NCI-H460 (cell line): Measurements from ENCODE around the gene CAVIN2. TPM values are rescaled to one million over a fixed set of nuclear protein-coding genes. Genes with fewer than 3 reads are reported as not detected.
"Not testable (repeated sequence)": the region's sequence is repeated elsewhere in the genome, so short reads cannot be mapped to it uniquely, and the experiment has no call there.

Source experiments
- DNase-seq: peaks from one replicate; pipeline ENCODE4 v3.0.0-alpha.2; 2016; ENCODE audit warnings: low read depth; ENCODE audit errors: extremely low read depth
- total RNA-seq: library from RNA; depleted of rRNA; stranded (reverse); fragments of >200 nt; shearing (Covaris generic); gene quantifications from 2 replicates; pipeline ENCODE4 v1.2.3, GENCODE V29; 2014; rRNA removed

CAVIN2 gene
- total RNA-seq, 1 experiment from 2014 or later: 121 TPM

DNA sequence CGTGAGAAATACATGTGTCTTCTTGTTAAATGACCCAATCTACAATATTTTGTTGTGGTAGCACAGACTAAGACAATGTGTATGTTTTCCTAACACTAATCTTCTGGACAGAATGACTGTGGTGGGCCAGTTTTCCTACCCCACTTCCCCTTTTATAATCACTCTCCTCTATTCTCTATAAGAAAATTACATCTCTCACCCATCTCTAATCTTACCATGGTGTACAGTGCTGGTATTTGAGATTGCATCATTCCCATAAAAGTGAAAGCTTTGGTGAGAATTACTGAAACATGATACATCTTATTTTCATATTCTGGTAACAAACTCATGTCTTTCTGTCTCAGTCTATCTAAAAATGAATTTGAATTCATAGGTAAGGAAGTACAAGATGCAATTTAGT is 40.5 kb downstream of the CAVIN2 start:
- DNase-seq: no peak

DNA sequence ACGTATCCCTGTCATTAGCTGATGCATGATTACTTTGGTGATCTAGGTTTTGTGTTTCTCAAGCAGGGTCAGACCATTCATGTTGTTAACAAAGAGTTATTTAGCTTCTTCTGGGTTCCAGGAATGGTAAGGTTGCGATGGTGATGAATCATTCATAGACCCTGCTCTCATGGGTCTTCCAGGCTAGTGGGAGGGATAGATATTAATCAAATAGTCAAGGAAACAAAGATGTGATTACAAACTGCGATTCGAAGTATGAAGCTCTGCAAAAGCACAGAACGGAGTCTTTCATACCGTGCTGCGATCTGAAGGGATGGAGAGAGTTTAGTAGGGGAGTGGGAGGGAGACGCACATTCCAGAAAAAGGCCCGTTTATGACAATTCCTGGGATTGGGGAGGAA is 42.1 kb downstream of the CAVIN2 start:
- DNase-seq: no peak

DNA sequence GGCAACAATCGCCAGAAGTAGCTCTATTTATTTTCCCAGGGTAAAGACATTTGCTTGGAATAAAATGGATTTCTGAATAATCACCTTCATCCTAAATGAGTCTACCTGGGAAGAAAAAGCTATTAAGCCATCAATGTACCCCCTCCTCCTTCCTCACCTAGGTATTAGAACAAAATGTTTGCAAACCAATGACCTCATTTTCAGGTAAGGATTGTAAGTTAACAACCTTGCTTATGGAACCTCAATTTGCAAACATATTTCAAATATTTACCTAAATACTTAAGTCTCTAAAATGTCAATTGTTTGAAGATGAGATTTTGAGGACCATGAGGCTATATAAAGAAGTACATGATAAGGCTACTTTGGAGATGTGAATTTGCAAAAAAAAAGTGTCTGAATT is 43.9 kb downstream of the CAVIN2 start:
- DNase-seq: no peak

DNA sequence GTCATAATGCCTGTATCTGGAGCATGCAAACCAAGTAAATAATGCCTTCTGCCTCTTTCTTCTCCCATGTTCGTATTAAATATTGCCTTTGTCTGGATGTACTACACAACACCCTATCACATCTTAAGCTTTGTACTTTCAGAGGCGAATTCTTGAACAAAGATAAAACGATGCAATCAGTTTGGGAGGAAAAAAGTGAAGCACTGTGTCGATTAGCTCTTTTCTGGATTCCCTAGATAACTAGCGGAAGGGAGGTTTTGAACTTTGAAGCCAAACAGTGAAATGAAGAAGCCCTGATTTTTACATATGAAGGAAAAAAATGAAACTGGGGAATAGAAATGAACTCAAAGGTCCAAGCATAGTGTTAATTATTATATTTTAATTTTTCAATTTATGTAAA is 44.7 kb downstream of the CAVIN2 start:
- DNase-seq: no peak

DNA sequence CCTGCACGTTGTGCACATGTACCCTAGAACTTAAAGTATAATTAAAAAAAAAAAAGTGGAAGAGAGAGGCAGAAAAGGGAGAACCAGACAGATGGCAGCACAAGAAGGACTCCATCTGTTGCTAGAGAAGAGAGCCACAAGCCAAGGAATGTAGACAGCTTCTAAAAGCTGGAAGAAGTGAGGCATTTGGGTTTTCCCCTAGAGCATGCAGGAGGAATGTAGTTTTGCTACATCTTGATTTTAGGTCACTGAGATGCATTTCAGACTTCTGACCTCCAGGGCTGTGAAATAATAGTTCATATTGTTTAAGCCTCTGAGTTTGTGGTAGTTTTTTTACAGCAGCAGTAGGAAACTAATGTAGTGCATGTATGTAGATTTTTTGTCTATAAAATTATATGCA is 46.0 kb downstream of the CAVIN2 start:
- DNase-seq: no peak

DNA sequence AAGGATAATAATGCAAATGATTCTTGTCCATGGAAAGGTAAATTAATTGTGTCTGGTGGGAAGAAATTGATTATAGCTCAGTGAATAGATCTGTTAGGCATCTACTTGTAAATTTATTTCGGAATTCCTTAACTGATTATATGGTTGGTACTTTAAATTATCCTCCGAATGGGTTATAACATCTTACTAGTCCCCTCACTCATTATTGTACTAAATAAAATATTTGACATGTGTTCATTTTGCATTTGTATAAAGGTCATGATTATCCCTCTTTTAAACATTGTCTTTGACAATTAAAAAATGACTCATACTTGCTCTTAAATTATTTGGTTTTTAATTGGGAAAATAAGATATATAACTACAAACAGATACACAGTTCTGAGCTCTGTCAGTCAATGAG is 47.4 kb downstream of the CAVIN2 start:
- no peak for DNase-seq

DNA sequence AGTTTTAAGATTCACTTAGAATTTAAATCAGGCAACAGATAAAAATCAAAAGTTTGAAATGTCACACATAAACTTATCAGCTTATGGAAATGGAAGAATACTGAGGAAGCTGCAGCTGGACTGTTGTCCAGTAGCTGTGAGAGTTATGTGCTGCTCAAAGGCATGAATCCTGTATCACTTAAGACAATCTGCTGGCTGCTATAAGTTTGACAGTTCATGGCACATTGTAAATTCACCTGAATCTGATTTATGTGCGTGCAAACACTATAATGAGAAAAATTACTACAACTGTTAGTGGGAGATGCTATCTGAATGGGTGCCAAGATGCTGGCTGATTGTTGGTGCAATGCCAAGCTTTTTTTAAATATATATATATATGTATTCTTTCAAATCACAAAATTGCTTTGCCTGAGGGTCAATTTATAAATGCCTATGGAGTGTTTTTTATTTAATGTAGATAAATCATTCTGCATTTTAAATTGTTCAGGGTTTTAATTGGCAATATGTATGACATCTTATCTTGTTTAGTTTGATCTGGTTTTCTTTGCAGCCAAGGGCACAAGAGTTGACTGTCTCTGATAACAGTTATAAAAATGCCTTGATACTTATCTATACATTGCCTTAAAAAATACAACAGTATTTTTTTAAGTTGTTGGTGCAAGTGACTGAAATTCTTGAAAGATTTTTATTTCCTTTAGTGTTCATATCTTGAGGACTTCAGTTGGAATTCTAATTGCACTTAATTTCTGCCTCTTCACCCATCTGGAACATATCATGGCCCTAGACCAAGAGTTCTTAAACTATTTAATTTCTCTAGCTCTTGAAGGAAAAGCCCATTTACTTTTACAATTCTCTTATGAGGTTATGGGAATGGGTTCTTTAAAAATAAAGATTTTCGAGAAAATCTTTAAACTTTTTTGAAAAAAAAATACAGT is 48.7 kb downstream of the CAVIN2 start:
- no peak for DNase-seq

DNA sequence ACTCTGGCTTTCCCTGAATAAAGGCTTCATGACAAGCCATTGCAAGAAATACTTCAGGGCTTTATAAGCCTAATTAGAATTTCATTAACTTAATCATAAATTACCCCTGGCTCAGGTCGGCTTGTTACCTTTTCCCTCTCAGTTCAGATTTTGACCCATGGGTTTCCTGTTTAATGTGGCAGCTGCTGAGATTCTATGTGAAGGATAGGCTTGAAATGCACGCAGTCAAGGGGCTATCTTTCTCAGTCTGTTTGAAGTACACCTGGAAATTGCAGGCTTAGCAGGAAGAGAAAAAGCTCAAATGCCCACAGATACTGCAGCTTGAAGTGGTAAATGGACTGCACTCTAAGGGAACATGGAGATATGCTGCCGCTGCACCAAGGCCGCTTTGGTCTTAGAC is 49.4 kb downstream of the CAVIN2 start:
- no peak for DNase-seq

DNA sequence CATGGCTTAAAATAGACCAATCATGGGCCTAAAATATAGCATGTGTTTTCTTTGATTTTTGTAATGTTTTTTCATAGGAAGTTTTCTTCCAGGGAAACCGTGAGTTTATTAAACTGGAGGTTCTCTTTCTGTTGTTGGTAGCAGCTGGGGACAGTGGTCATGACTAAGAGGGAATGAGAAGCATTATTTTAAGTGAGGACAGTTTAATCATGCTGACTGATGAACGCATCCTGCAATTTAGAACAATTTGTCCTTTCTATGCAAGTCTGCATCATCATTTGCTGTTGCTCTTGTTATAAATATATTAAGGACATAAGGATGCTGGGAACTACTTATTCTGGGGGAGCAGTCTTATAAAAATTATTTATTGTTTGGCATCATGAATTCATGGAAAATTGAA is 51.2 kb downstream of the CAVIN2 start:
- DNase-seq: no peak

DNA sequence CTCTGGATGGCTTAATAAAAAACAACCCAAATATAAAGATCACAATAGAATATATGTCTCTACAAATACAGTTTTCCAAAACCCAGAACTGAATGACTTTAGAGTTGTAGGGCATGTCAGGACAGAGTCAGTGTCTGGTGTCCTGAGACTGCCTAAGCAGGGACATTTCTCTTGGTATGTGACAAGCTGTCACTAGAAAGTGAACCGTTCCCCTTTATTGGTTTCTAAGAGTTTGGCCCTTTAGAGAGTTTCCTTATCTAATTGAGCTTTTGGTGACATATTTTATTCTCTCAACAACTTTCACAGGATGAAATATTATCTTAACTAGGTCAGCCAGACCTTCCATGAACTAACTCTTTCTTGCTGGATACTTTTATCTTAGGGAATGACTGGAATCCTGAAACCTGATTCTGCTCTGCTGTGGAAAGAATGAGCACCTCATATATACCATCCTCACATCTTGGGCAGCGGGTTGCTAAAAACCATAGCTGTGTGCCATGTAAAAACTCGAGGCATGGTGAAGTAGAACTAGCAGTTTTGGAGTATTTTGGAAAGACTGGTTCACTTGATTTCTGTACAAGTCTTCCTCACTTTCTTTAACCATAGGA is 54.8 kb downstream of the CAVIN2 start:
- DNase-seq: no peak

DNA sequence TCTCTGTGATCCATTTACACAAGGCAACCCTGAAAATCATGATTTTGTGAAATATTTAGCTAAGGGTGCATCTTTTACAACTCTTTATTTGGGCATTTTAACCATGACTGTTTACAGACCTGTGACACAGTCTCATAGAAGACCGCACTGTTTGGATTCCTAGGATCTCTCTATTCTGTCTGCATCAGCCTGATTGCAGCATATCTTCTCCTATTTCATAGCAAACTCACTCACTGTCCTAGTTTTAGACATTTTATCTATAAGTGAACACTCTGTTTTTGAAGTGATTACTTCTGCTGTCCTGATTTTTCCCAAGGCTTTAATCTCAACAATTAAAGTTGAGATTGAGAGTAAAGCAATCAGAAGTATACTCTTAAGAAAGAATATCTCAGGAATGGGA is 56.2 kb downstream of the CAVIN2 start:
- no peak for DNase-seq

DNA sequence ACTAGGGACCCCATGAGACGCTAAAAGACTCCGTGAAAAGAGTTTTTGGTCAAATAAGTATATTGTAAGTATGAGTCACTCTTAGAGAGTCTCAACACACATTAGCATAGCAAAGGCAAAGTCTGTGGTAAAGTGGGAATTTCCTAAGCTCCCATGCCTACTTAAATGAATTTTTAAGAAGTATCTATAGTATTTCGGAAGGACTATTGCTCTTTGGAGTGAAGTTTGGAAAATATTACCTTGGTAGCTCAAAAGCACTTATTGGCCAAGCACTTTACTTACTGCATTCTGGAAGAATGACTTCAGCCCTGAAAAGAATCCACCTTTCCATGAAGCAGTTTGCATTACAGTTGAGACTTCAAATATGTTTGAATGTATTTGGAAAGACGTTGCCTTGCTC is 57.1 kb downstream of the CAVIN2 start:
- DNase-seq: no peak

DNA sequence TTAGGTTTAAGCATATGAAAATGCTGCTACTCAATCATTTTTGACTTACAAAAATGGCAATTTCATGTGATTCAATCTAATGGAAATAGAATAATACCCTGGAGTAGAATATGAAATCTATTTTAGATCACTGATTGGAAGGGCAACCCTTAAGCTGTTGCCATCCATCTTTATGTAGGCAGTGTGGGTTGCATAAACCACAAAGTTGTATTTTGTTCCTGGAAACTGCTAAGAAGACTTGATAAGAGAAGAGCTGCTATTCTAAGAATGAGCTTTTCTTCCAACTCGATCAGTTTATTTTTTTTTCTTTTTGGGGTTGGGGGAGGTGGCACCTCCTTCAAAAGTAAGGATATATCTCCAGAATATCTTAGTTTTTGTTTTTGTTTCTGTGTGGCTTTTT is 60.2 kb downstream of the CAVIN2 start:
- no peak for DNase-seq

DNA sequence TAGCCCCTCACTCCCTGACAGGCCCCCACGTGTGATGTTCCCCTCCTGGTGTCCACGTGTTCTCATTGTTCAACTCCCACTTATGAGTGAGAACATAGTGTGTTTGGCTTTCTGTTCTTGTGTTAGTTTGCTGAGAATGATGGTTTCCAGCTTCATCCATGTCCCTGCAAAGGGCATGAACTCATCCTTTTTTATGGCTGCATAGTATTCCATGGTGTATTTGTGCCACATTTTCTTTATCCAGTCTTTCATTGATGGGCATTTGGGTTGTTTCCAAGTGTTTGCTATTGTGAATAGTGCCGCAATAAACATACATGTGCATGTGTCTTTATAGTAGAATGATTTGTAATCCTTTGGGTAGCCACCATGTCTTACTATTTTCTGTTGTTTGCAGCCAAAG is 61.2 kb downstream of the CAVIN2 start:
- not testable (repeated sequence) for DNase-seq

Other genes starting within 250 kb of the CAVIN2 start
- 35.7 and 44.4 TPM in 2 replicates for gene NABP1, start 169.0 kb downstream of the CAVIN2 start, total RNA-seq